Kidney (tissue), 14 donors: ENCODE results near the gene EXOC2. TPM values are rescaled to one million over a fixed set of nuclear protein-coding genes. Genes with fewer than 3 reads are reported as not detected.
A peak's percentile ranks its signal among the peaks of the same experiment; 100 is the strongest.

Experiments used
- DNase-seq, 5 donors: peaks; one replicate each; pipeline ENCODE4 v3.0.0-alpha.2; 2013 to 2020
- FAIRE-seq: peaks from 2 replicates; lab custom pipeline; 2012; peaks lifted over from hg19 to GRCh38; lab: Jason Lieb, UNC
- H3K27ac ChIP-seq, 2 donors: one replicate each; pipeline ENCODE4 v1.7.0; 2013; ENCODE audit warnings: low read depth in 2 of 2, low read length in 2 of 2, inconsistent platforms in 1 of 2
- H3K27me3 ChIP-seq: one replicate; pipeline ENCODE4 v1.7.1; 2013; ENCODE audit warnings: low read length, inconsistent platforms; ENCODE audit not compliant: control insufficient read depth, insufficient read depth
- H3K36me3 ChIP-seq, 3 donors: one replicate each; pipeline versions ENCODE4 v1.7.0 to v1.7.1; 2013; ENCODE audit warnings: low read length in 3 of 3, control low read depth in 1 of 3, inconsistent platforms in 1 of 3; ENCODE audit not compliant: insufficient read depth in 3 of 3, control insufficient read depth in 2 of 3
- H3K4me1 ChIP-seq, 3 donors: one replicate each; pipeline versions ENCODE4 v1.7.0 to v1.7.1; 2013; ENCODE audit warnings: low read length in 3 of 3, inconsistent platforms in 1 of 3, low read depth in 1 of 3; ENCODE audit not compliant: control insufficient read depth in 2 of 3, insufficient read depth in 2 of 3
- H3K4me3 ChIP-seq, 3 donors: one replicate each; pipeline versions ENCODE4 v1.7.0 to v1.8.1; 2013; ENCODE audit warnings: low read length in 3 of 3, control low read depth in 1 of 3, inconsistent platforms in 1 of 3
- H3K9ac ChIP-seq, 3 donors: one replicate each; pipeline versions ENCODE4 v1.7.0 to v1.7.1; 2013; ENCODE audit warnings: low read length in 3 of 3, control low read depth in 1 of 3, inconsistent platforms in 1 of 3
- H3K9me3 ChIP-seq, 3 donors: one replicate each; pipeline versions ENCODE4 v1.7.0 to v1.7.1; 2013; ENCODE audit warnings: low read length in 3 of 3, control low read depth in 1 of 3, inconsistent platforms in 1 of 3; ENCODE audit not compliant: control insufficient read depth in 2 of 3, insufficient read depth in 1 of 3
- intact Hi-C: fragments of 100-400 bp; cut with DNase I; formaldehyde crosslinking; loops from one replicate; pipeline ENCODE4 v1.11.1; 2022
- polyA plus RNA-seq: library from polyadenylated mRNA; stranded (reverse); fragments of 350-450 nt; fragmentation: Illumina TruSeq; extraction: RNeasy Lipid Tissue Mini Kit (QIAGEN cat#74804); gene quantifications from one replicate; pipeline ENCODE4 v1.2.3, GENCODE V29; 2014; ENCODE audit warnings: low read depth, low replicate concordance; ENCODE audit not compliant: insufficient read depth
- total RNA-seq: library from RNA; stranded (reverse); fragmentation: NEBNext Ultra II Directional; extraction: Animal tissue kit (Norgen Biotek cat#: 25700); gene quantifications from one replicate; pipeline ENCODE4 v1.2.1, GENCODE V29; 2021
- TF ChIP-seq, protein P1 (sequence below): IDR thresholded peaks from 3 replicates; pipeline ENCODE4 v1.5.1; 2012; ENCODE audit warnings: mild to moderate bottlenecking, moderate library complexity, borderline replicate concordance; ENCODE audit not compliant: insufficient read depth; ENCODE audit errors: extremely low read depth
- donor health status: control.
- donor health status: control.
- donor health status: control.
- donor health status: control.
- donor health status: control.
- donor health status: DM: yes; HTN: yes; CAD: no.
- donor health status: Normal renal cell carcinoma (clear cell type).

The EXOC2 gene
- total and polyA plus RNA-seq, 2 donors from 2014 or later = 8.6 to 21.7 TPM

- intact Hi-C loops = no loop called here
- Histone ChIP-seq H3K27ac (no peak overlapping the region), H3K4me1 (no peaks in the 10 kb centered on the region), H3K9ac (no peak overlapping the region), H3K36me3 (no peaks in the 10 kb centered on the region), H3K9me3 (no peaks in the 10 kb centered on the region), H3K4me3 (no peak overlapping the region), H3K27me3 (no peaks in the 10 kb centered on the region)
- FAIRE-seq (no peak), DNase-seq (peak in 1 of 5 donors; percentile 37)
- TF ChIP-seq, protein P1, sequence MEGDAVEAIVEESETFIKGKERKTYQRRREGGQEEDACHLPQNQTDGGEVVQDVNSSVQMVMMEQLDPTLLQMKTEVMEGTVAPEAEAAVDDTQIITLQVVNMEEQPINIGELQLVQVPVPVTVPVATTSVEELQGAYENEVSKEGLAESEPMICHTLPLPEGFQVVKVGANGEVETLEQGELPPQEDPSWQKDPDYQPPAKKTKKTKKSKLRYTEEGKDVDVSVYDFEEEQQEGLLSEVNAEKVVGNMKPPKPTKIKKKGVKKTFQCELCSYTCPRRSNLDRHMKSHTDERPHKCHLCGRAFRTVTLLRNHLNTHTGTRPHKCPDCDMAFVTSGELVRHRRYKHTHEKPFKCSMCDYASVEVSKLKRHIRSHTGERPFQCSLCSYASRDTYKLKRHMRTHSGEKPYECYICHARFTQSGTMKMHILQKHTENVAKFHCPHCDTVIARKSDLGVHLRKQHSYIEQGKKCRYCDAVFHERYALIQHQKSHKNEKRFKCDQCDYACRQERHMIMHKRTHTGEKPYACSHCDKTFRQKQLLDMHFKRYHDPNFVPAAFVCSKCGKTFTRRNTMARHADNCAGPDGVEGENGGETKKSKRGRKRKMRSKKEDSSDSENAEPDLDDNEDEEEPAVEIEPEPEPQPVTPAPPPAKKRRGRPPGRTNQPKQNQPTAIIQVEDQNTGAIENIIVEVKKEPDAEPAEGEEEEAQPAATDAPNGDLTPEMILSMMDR = no peak
Measured at GRCh38 chr6:451847-452246, 241.1 kb downstream of the EXOC2 start.

GRCh38 chr6:451336-451735 lies 241.6 kb downstream of the EXOC2 start:
- Histone ChIP-seq H3K9ac (no peak overlapping the region), H3K36me3 (no peaks in the 10 kb centered on the region), H3K27ac (no peak overlapping the region), H3K27me3 (no peaks in the 10 kb centered on the region), H3K4me3 (no peak overlapping the region), H3K9me3 (no peaks in the 10 kb centered on the region), H3K4me1 (no peaks in the 10 kb centered on the region)
- intact Hi-C loops = no loop called here
- FAIRE-seq (no peak), DNase-seq (no peak)
- TF ChIP-seq, protein P1 = no peak

GRCh38 chr6:449486-450419 lies 243.2 kb downstream of the EXOC2 start:
- Histone ChIP-seq H3K9me3 (no peaks in the 10 kb centered on the region), H3K27ac (no peak overlapping the region), H3K4me1 (no peaks in the 10 kb centered on the region), H3K36me3 (no peaks in the 10 kb centered on the region), H3K4me3 (no peak overlapping the region), H3K27me3 (no peaks in the 10 kb centered on the region), H3K9ac (no peak overlapping the region)
- TF ChIP-seq, protein P1 = no peak
- intact Hi-C loops = no loop called here
- no peak for DNase-seq
- FAIRE-seq = no peak
